Adrenal gland (tissue), 5 donors: ENCODE measurements around the gene ZNF212.

Experiments used
- POLR2A ChIP-seq, 2 donors: fragments of 450-650 bp; IDR thresholded peaks; one replicate each; pipeline ENCODE4 v1.6.1; 2017; ENCODE audit warnings: antibody characterized with exemption in 2 of 2, mild to moderate bottlenecking in 2 of 2, moderate library complexity in 1 of 2
- TF ChIP-seq, protein P1 (sequence below), 6 experiments: fragments of 450-650 bp in 4 of 6; fragments of 200-600 bp in 2 of 6; sonication (generic) in 1 of 6; IDR thresholded peaks; 1 replicate in 5 of 6; 2 replicates in 1 of 6; pipeline versions ENCODE4 v1.5.1 to v1.8.0; 2016 to 2021; ENCODE audit warnings: antibody characterized with exemption in 6 of 6, mild to moderate bottlenecking in 2 of 6, moderate library complexity in 1 of 6
- donor health status: DM: no; HTN: no; CAD: no.

GRCh38 chr7:149239345-149240143 lies at the start of gene ZNF212:
- TF ChIP-seq, protein P1, sequence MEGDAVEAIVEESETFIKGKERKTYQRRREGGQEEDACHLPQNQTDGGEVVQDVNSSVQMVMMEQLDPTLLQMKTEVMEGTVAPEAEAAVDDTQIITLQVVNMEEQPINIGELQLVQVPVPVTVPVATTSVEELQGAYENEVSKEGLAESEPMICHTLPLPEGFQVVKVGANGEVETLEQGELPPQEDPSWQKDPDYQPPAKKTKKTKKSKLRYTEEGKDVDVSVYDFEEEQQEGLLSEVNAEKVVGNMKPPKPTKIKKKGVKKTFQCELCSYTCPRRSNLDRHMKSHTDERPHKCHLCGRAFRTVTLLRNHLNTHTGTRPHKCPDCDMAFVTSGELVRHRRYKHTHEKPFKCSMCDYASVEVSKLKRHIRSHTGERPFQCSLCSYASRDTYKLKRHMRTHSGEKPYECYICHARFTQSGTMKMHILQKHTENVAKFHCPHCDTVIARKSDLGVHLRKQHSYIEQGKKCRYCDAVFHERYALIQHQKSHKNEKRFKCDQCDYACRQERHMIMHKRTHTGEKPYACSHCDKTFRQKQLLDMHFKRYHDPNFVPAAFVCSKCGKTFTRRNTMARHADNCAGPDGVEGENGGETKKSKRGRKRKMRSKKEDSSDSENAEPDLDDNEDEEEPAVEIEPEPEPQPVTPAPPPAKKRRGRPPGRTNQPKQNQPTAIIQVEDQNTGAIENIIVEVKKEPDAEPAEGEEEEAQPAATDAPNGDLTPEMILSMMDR (IDR thresholded peaks at IDR 0.05), result peak; percentile 72 to 88 (median 80)
- TF ChIP-seq POLR2A (IDR thresholded peaks at IDR 0.05), result peak in 1 of 2 donors; percentile 63
